AG09319 (cell line): ENCODE measurements around the gene XG.
"Not testable (repeated sequence)": the region's sequence is repeated elsewhere in the genome, so short reads cannot be mapped to it uniquely, and the experiment has no call there.

ENCODE experiments used
- DNase-seq: peaks from one replicate; pipeline ENCODE4 v3.0.0-alpha.2; 2010; ENCODE audit warnings: low read depth; ENCODE audit errors: extremely low read depth
- TF ChIP-seq, protein P1 (sequence below): IDR thresholded peaks from 2 replicates; pipeline ENCODE4 v1.5.1; 2011; ENCODE audit warnings: low read depth, mild to moderate bottlenecking, inconsistent platforms, low read length, moderate library complexity

Gene XG

DNA sequence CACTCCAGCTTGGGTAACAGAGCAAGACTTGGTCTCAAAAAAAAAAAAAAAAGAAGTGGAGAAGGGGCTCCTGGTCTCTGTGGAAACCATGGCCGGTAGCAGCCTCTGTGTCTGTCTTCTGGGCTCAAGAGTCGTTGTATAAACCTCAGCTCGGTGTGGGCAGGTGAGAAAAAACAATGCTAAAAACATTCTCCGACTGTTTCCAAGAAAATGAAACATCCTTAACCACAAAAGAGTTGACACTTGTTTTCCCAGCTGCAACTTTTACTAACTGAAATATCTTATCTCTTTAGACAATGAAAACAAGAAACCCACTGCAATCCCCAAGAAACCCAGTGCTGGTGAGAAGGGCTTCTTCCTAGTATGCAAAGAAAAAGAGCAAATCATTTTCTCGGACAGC, 34.5 kb upstream of the XG start:
- TF ChIP-seq, protein P1, sequence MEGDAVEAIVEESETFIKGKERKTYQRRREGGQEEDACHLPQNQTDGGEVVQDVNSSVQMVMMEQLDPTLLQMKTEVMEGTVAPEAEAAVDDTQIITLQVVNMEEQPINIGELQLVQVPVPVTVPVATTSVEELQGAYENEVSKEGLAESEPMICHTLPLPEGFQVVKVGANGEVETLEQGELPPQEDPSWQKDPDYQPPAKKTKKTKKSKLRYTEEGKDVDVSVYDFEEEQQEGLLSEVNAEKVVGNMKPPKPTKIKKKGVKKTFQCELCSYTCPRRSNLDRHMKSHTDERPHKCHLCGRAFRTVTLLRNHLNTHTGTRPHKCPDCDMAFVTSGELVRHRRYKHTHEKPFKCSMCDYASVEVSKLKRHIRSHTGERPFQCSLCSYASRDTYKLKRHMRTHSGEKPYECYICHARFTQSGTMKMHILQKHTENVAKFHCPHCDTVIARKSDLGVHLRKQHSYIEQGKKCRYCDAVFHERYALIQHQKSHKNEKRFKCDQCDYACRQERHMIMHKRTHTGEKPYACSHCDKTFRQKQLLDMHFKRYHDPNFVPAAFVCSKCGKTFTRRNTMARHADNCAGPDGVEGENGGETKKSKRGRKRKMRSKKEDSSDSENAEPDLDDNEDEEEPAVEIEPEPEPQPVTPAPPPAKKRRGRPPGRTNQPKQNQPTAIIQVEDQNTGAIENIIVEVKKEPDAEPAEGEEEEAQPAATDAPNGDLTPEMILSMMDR: no peak
- DNase-seq: no peak

DNA sequence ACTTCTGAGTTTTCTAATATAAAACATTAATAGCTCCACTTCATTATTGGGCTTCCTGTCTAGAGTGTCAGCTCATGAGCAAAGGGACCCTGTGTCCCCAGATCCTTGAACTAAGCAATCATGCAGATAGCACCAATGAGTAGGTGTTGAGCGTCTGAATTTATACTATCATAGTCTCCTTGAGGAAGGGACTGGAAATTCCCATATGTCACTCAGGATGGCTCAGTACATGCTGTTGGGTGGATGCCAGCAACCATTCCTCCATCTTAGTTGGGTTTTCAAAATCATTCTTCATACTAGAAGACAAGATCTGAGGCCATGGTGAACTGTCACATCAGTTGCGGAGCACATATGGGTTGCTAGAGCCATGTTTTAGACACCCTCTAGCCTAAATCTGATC, 33.0 kb upstream of the XG start:
- TF ChIP-seq, protein P1: no peak

DNA sequence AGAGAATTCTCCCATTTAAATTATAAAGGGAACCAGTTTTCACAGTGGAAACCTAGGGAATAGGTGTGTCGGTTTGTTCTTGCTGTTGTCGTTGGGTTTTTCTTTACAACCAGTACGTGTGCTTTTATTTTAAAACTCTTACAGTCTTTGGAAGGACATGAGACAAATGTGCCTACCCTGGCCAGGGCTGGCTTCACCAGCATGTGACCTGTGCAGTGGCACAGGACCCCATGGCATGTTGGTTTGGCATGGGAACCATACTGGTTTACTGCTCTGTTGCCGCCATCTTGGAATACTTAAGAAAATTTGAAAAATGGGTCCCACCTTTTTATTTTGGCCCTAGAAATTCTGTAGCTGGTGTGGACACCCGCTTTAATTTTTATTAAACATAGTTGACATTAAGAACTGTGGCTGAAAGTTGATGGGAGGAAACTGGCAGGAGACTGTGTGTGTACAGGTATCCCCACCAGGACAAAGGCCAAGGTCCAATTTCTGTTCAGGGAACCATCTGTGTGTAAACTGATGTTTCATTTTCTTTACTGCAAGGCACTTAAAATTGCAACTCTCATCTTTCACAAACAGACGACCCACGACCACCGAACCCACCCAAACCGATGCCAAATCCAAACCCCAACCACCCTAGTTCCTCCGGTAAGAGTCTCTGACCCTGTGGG, 31.9 kb upstream of the XG start:
- DNase-seq: no peak
- TF ChIP-seq, protein P1: no peak

More for the DNA sequence above, 33.0 kb upstream of the XG start:
- DNase-seq: no peak

DNA sequence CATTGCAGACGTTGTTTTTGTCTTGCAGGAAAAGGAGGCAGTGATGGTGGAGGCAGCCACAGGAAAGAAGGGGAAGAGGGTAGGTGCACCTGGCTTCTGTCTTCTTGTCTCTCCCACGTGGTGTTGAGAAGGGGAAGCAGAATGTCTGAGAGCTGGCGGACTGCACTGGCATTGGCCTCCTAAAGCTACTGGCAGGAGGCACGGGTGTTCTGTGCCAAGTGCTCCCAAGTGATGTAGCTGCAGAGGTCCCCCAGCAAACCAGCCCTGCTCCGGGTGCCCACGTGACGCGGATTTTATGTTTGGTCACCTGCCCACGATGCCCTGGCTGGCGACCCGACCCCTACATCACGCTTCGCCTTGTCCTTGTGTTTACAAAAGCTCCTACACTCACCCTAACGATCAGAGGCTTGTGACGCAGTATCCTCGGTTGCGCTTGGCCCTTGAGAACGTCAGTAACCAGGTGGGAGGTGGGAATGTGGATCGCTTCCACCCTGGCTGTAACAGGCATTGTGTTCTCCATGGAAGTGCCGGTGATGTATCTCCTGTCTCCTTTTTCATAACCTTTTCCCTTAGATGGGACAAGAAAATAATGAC, 28.5 kb upstream of the XG start:
- TF ChIP-seq, protein P1: no peak
- DNase-seq: no peak

DNA sequence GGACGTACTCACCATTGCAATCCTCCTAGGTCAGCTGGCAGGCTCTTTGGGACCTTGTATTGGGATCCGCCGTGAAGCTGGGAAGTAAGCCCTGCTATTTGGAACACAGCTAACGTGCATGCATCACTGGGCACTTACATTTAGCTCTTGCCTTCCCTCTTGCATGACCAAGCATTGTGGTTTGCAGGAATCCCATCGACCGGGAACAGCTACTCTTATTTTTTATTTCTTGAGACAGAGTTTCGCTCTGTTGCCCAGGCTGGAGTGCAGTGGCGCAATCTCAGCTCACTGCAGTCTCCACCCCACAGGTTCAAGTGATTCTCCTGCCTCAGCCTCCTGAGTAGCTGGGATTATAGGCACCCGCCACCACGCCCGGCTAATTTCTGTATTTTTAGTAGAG, 24.6 kb upstream of the XG start:
- DNase-seq: not testable (repeated sequence)

DNA sequence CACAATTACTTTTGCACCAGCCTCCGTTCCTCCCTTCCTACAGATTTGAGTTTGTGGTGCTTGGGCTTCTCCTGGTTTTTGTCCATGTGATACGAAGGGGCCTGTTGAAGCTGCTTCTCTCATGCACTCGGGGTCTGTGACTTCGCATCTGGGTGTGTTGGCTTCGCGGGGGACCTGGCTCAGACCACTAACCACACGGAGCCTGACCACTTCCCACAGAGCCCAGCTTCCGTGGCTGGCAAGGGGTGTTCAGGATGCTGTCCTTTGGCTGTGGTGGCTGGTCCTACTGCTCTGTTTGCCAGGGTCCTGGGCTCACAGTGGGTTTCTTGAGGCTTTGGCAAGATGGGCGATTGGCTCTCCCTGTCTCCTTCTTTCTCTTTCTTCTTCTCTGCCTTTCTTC, 19.8 kb upstream of the XG start:
- no peak for DNase-seq
- TF ChIP-seq, protein P1: no peak

DNA sequence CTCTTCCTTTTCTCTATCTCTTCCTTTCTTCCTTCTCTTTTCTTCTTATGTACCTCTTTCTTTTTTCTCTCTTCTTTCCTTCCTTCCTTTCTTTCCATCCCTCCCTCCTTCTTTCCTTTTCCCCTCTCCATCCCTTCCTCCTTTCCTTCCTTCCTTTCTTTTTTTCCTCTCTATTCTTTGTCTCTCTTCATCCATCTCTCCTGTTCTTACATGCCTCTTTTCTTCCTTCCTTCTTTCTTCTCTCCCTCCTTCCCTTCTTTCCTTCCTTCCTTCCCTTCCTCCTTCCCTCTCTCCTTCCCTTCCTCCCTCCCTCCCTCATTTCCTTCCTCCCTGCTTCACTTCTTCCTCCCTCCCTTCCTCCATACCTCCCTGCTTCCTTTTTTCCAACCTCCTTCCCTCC, 19.2 kb upstream of the XG start:
- TF ChIP-seq, protein P1: no peak
- DNase-seq: no peak

DNA sequence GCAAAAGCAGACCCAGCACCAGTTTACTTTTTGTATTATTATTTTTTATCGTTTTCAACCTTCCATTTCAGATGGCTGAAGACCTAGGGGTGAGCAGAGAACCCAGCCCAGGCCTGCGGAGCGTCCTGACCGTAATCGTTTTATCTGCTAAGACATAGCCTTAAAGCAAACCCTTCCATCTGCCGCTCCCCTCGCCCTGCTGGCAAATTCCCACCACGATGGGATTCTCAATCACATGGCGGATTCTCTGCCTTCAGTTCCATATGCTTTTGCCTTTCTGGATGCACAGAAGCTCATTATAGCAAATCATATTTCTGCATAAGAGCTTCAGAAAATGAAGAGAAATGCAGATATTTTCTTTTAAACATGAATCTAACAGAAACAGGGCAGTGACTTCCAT, 18.6 kb upstream of the XG start:
- TF ChIP-seq, protein P1: no peak
- no peak for DNase-seq
